Measurements from ENCODE around the gene SRM. TPM values are rescaled to one million over a fixed set of nuclear protein-coding genes. Genes with fewer than 3 reads are reported as not detected.

Gene SRM
- total and polyA plus RNA-seq, 2 of the 13 experiments (the other 11 are each of a cell fraction or from before 2014, with no cell fraction given) = 27.9 to 31.8 TPM

- TF ChIP-seq PRDM10 (CRISPR knock-in tag; IDR thresholded peaks at IDR 0.05; ENCODE audit: low read depth) (no peak), RXRA (CRISPR knock-in tag; IDR thresholded peaks at IDR 0.05) (0 out of 2 replicates have a peak, but pooled peaks have one; percentile 34), TBL1XR1 (IDR thresholded peaks at IDR 0.05; ENCODE audit: borderline replicate concordance, low read length, partially characterized antibody) (no peak), DMAP1 (CRISPR knock-in tag; IDR thresholded peaks at IDR 0.05) (peak; percentile 80; the same call in 1 of the 2 replicates), YEATS4 (CRISPR knock-in tag; IDR thresholded peaks at IDR 0.05; ENCODE audit: borderline replicate concordance) (peak; percentile 83), REST (IDR thresholded peaks at IDR 0.05; ENCODE audit: borderline replicate concordance in 1 of 2, low read depth in 1 of 2, low read length in 2 of 2) (no peak), SOX13 (IDR thresholded peaks at IDR 0.05) (no peak), SOX13 (CRISPR knock-in tag; conservative IDR thresholded peaks at IDR 0.05 in 1 of 2, IDR thresholded peaks at IDR 0.05 in 1 of 2) (no peak), HMG20A (CRISPR knock-in tag; IDR thresholded peaks at IDR 0.05; ENCODE audit: borderline replicate concordance) (no peak), ZNF644 (CRISPR knock-in tag; IDR thresholded peaks at IDR 0.05; ENCODE audit: low read depth) (no peak), ZNF20 (CRISPR knock-in tag; IDR thresholded peaks at IDR 0.05) (no peak), HNF4A (CRISPR knock-in tag; IDR thresholded peaks at IDR 0.05) (no peak), MZF1 (CRISPR knock-in tag; IDR thresholded peaks at IDR 0.05; ENCODE audit: borderline replicate concordance) (no peak), ZNF451 (CRISPR knock-in tag; IDR thresholded peaks at IDR 0.05) (no peak), RARA (CRISPR knock-in tag; IDR thresholded peaks at IDR 0.05) (no peak)
Measured at GRCh38 chr1:11099310-11100148, 39.7 kb upstream of the SRM start, which contains the start of gene EXOSC10 (continued).
